H1 (cell line): ENCODE data around the gene TMEM79. TPM values are rescaled to one million over a fixed set of nuclear protein-coding genes. Genes with fewer than 3 reads are reported as not detected.

Experiments used
- CTCF ChIA-PET: fragments of 300-600 bp; sonication (Branson Sonifier 250); formaldehyde crosslinking; loops from one replicate; lab custom pipeline; 2021; ENCODE audit not compliant: partially characterized antibody; lab: Charles Lee
- POLR2A ChIA-PET: fragments of 300-600 bp; sonication (Branson Sonifier 250); formaldehyde crosslinking; loops from one replicate; lab custom pipeline; 2021; ENCODE audit warnings: inconsistent platforms; ENCODE audit not compliant: partially characterized antibody; lab: Charles Lee
- DNase-seq, 2 experiments: peaks; one replicate each; pipeline versions ENCODE4 v3.0.0 to v3.0.0-alpha.2; 2010 to 2022; ENCODE audit warnings: low spot score in 2 of 2, low read depth in 1 of 2, mixed read lengths in 1 of 2
- FAIRE-seq: peaks from 2 replicates; lab custom pipeline; 2011; peaks lifted over from hg19 to GRCh38; lab: Jason Lieb, UNC
- H2AFZ ChIP-seq: 2 replicates; pipeline ENCODE4 v1.8.1; 2012; ENCODE audit warnings: low read length, inconsistent platforms
- H2AK5ac ChIP-seq: 2 replicates; pipeline ENCODE4 v1.6.1; 2013; ENCODE audit warnings: low read depth, low read length
- H2BK120ac ChIP-seq: replicated peaks from 2 replicates; pipeline ENCODE3; 2013; ENCODE audit warnings: low read depth, low read length, inconsistent platforms
- H2BK12ac ChIP-seq: 2 replicates; pipeline ENCODE4 v1.6.1; 2013; ENCODE audit warnings: low read depth, low read length
- H2BK15ac ChIP-seq: 2 replicates; pipeline ENCODE4 v1.6.1; 2013; ENCODE audit warnings: low read length
- H2BK20ac ChIP-seq: 2 replicates; pipeline ENCODE4 v1.6.1; 2013; ENCODE audit warnings: low read length
- H2BK5ac ChIP-seq: 2 replicates; pipeline ENCODE4 v1.6.1; 2013; ENCODE audit warnings: low read depth, low read length
- H3K14ac ChIP-seq: 2 replicates; pipeline ENCODE4 v1.6.1; 2013; ENCODE audit warnings: inconsistent platforms; ENCODE audit not compliant: insufficient read length
- H3K18ac ChIP-seq: 2 replicates; pipeline ENCODE4 v1.6.1; 2013; ENCODE audit warnings: low read length; ENCODE audit errors: extremely low read depth
- H3K23ac ChIP-seq: 2 replicates; pipeline ENCODE4 v1.6.1; 2013; ENCODE audit warnings: inconsistent platforms; ENCODE audit not compliant: insufficient read length
- H3K23me2 ChIP-seq: 2 replicates; pipeline ENCODE4 v1.6.1; 2013; ENCODE audit warnings: low read depth, low read length
- H3K27ac ChIP-seq: 2 replicates; pipeline ENCODE4 v1.6.1; 2011; ENCODE audit warnings: low read depth, low read length, inconsistent platforms
- H3K27me3 ChIP-seq, 4 experiments: replicated peaks in 1 of 4; 1 replicate in 1 of 4; 2 replicates in 3 of 4; pipeline versions ENCODE4 v1.6.1 to v1.8.1; 2011 to 2013; ENCODE audit warnings: low read length in 3 of 4, mild to moderate bottlenecking in 3 of 4, inconsistent platforms in 2 of 4, mixed read lengths in 2 of 4, moderate library complexity in 1 of 4; ENCODE audit not compliant: control insufficient read depth in 3 of 4, insufficient read depth in 3 of 4; ENCODE audit errors: extremely low read depth in 1 of 4
- H3K36me3 ChIP-seq, 4 experiments: 2 replicates each; pipeline versions ENCODE4 v1.6.1 to v1.8.1; 2011 to 2013; ENCODE audit warnings: mild to moderate bottlenecking in 4 of 4, low read length in 3 of 4, moderate library complexity in 2 of 4, control low read depth in 1 of 4, inconsistent platforms in 1 of 4; ENCODE audit not compliant: insufficient read depth in 4 of 4, control insufficient read depth in 2 of 4
- H3K4ac ChIP-seq: replicated peaks from 2 replicates; pipeline ENCODE3; 2013; ENCODE audit warnings: low read length, low read depth, mixed read lengths, inconsistent platforms; ENCODE audit not compliant: insufficient read length
- H3K4me1 ChIP-seq, 4 experiments: replicated peaks in 1 of 4; 1 replicate in 1 of 4; 2 replicates in 3 of 4; pipeline versions ENCODE4 v1.6.1 to v1.8.1; 2011 to 2013; ENCODE audit warnings: low read length in 3 of 4, inconsistent platforms in 2 of 4, mixed read lengths in 1 of 4; ENCODE audit not compliant: insufficient read depth in 4 of 4, control insufficient read depth in 3 of 4
- H3K4me2 ChIP-seq, 2 experiments: 2 replicates each; pipeline versions ENCODE4 v1.6.1 to v1.8.1; 2011 to 2013; ENCODE audit warnings: low read depth in 2 of 2, low read length in 2 of 2, control low read depth in 1 of 2, inconsistent platforms in 1 of 2, mild to moderate bottlenecking in 1 of 2; ENCODE audit not compliant: insufficient read depth in 1 of 2
- H3K4me3 ChIP-seq, 4 experiments: fragments of 200-600, 300-600 bp in 1 of 4; sonication (generic), shearing (Covaris generic), sonication (Bioruptor Twin) in 1 of 4; 2 replicates each; pipeline versions ENCODE4 v1.5.1 to v1.8.1; 2011 to 2016; ENCODE audit warnings: low read length in 4 of 4, low read depth in 3 of 4, control low read depth in 2 of 4, inconsistent platforms in 2 of 4, mild to moderate bottlenecking in 2 of 4, mixed read lengths in 1 of 4, moderate library complexity in 1 of 4; ENCODE audit not compliant: insufficient read depth in 2 of 4; ENCODE audit errors: extremely low read depth in 1 of 4
- H3K56ac ChIP-seq: replicated peaks from 2 replicates; pipeline ENCODE3; 2013; ENCODE audit warnings: low read depth, mild to moderate bottlenecking, mixed read lengths, low read length, inconsistent platforms; ENCODE audit not compliant: insufficient read length
- H3K79me1 ChIP-seq: 2 replicates; pipeline ENCODE4 v1.6.1; 2013; ENCODE audit warnings: low read depth, low read length, control low read depth
- H3K79me2 ChIP-seq, 2 experiments: 2 replicates each; pipeline versions ENCODE4 v1.6.1 to v1.8.1; 2012 to 2013; ENCODE audit warnings: low read length in 2 of 2, mild to moderate bottlenecking in 2 of 2, inconsistent platforms in 1 of 2; ENCODE audit not compliant: insufficient read depth in 2 of 2, control insufficient read depth in 1 of 2
- H3K9ac ChIP-seq, 4 experiments: replicated peaks in 1 of 4; 1 replicate in 1 of 4; 2 replicates in 3 of 4; pipeline versions ENCODE4 v1.6.1 to v1.8.1; 2011 to 2013; ENCODE audit warnings: low read depth in 3 of 4, low read length in 3 of 4, control low read depth in 2 of 4, mild to moderate bottlenecking in 2 of 4, moderate library complexity in 2 of 4, inconsistent platforms in 1 of 4; ENCODE audit errors: extremely low read depth in 1 of 4
- H3K9me3 ChIP-seq, 2 experiments: 2 replicates each; pipeline versions ENCODE4 v1.6.1 to v1.8.1; 2012 to 2013; ENCODE audit warnings: mild to moderate bottlenecking in 2 of 2, moderate library complexity in 2 of 2, control low read depth in 1 of 2, inconsistent platforms in 1 of 2, low read depth in 1 of 2, low read length in 1 of 2, mixed read lengths in 1 of 2; ENCODE audit not compliant: insufficient read depth in 2 of 2
- H4K20me1 ChIP-seq, 2 experiments: replicated peaks in 1 of 2; 2 replicates each; pipeline versions ENCODE3 to v1.8.1; 2011 to 2013; ENCODE audit warnings: inconsistent platforms in 2 of 2, low read length in 2 of 2, mild to moderate bottlenecking in 1 of 2; ENCODE audit not compliant: insufficient read depth in 2 of 2, control insufficient read depth in 1 of 2
- H4K5ac ChIP-seq: 2 replicates; pipeline ENCODE4 v1.6.1; 2013; ENCODE audit warnings: low read length, low read depth, mixed read lengths, inconsistent platforms; ENCODE audit not compliant: insufficient read length
- H4K8ac ChIP-seq: 2 replicates; pipeline ENCODE4 v1.8.0; 2013; ENCODE audit warnings: mild to moderate bottlenecking, moderate library complexity, low read length, inconsistent platforms; ENCODE audit not compliant: insufficient read depth; ENCODE audit errors: extremely low read depth
- H4K91ac ChIP-seq: replicated peaks from 2 replicates; pipeline ENCODE3; 2013; ENCODE audit warnings: low read length, mixed read lengths, inconsistent platforms; ENCODE audit not compliant: insufficient read length
- ATF3 ChIP-seq: IDR thresholded peaks from 2 replicates; pipeline ENCODE4 v1.6.1; 2011; ENCODE audit warnings: low read depth, mild to moderate bottlenecking, low read length; ENCODE audit not compliant: insufficient read depth
- EP300 ChIP-seq, 2 experiments: IDR thresholded peaks; 1 replicate in 1 of 2; 2 replicates in 1 of 2; pipeline ENCODE4 v1.6.1; 2011 to 2012; ENCODE audit warnings: low read depth in 2 of 2, low read length in 2 of 2, mild to moderate bottlenecking in 2 of 2, borderline replicate concordance in 1 of 2, inconsistent platforms in 1 of 2, moderate library complexity in 1 of 2
- EZH2 ChIP-seq: fragments of 200-600 bp; sonication (generic); IDR thresholded peaks from 2 replicates; pipeline ENCODE4 v1.7.1; 2012; ENCODE audit warnings: low read depth, mild to moderate bottlenecking, moderate library complexity, low read length, inconsistent platforms; ENCODE audit not compliant: severe bottlenecking
- FOSL1 ChIP-seq: IDR thresholded peaks from 2 replicates; pipeline ENCODE4 v1.6.1; 2011; ENCODE audit warnings: mild to moderate bottlenecking, low read depth, low read length, moderate library complexity; ENCODE audit not compliant: insufficient read depth
- JUND ChIP-seq: IDR thresholded peaks from 2 replicates; pipeline ENCODE4 v1.6.1; 2011; ENCODE audit warnings: mild to moderate bottlenecking, improper control_type of control experiment, low read length
- NRF1 ChIP-seq: IDR thresholded peaks from 2 replicates; pipeline ENCODE4 v1.6.1; 2011; ENCODE audit warnings: mild to moderate bottlenecking, low read depth, low read length, improper control_type of control experiment
- PHF8 ChIP-seq: fragments of 200-600 bp; sonication (generic); conservative IDR thresholded peaks from 2 replicates; pipeline ENCODE4 v1.7.1; 2012; ENCODE audit warnings: low read depth, mild to moderate bottlenecking, inconsistent platforms, low read length, moderate library complexity
- RNF2 ChIP-seq: fragments of 200-900, 300-1000 bp; sonication (generic); IDR thresholded peaks from 2 replicates; pipeline ENCODE4 v1.7.1; 2016; ENCODE audit warnings: borderline replicate concordance, low read depth, mild to moderate bottlenecking, antibody characterized with exemption, low read length; ENCODE audit not compliant: poor library complexity, severe bottlenecking; ENCODE audit errors: missing control alignments
- SP2 ChIP-seq: IDR thresholded peaks from 2 replicates; pipeline ENCODE4 v1.6.1; 2012; ENCODE audit warnings: mild to moderate bottlenecking, low read length, inconsistent platforms
- TBP ChIP-seq: IDR thresholded peaks from 2 replicates; pipeline ENCODE4 v1.6.1; 2011; ENCODE audit warnings: low read depth, low read length, improper control_type of control experiment
- TEAD4 ChIP-seq: IDR thresholded peaks from 2 replicates; pipeline ENCODE4 v1.6.1; 2012; ENCODE audit warnings: low read depth, low read length, inconsistent platforms, mixed read lengths
- WGBS, 2 experiments: shearing (Covaris generic) in 1 of 2; methylation state at CpG; one replicate each; pipeline versions ENCODE4 v1.1.6 to v1.1.7; 2013 to 2015; ENCODE audit warnings: low lambda C conversion rate in 2 of 2, mixed read lengths in 2 of 2, inconsistent platforms in 1 of 2, low coverage in 1 of 2, missing lambda C conversion rate in 1 of 2; ENCODE audit not compliant: insufficient replicate concordance in 2 of 2, insufficient coverage in 1 of 2, insufficient read length in 1 of 2; ENCODE audit errors: extremely low coverage in 1 of 2, missing lambda C conversion rate in 1 of 2; 5-methylcytosine and 5-hydroxymethylcytosine counted together
- polyA plus RNA-seq, 7 experiments: library from polyadenylated mRNA; depleted of rRNA in 3 of 7; stranded (reverse) in 5 of 7; unstranded in 2 of 7; fragments of >200 nt in 5 of 7; fragments of 200-250 nt in 2 of 7; gene quantifications; 1 replicate in 5 of 7; 2 replicates in 1 of 7; 4 replicates in 1 of 7; pipeline versions ENCODE4 v1.2.1 to v1.2.3, GENCODE V29; 2011 to 2013; ENCODE audit warnings: missing spikeins in 2 of 7, mixed read lengths in 2 of 7
- total RNA-seq: library from RNA; stranded (reverse); fragmentation: NEBNext Ultra II Directional; extraction: Animal tissue kit (Norgen Biotek cat#: 25700); gene quantifications from 2 replicates; pipeline ENCODE4 v1.2.1, GENCODE V29; 2021
- TF ChIP-seq, protein P1 (sequence below): IDR thresholded peaks from 2 replicates; pipeline ENCODE4 v1.6.1; 2011; ENCODE audit warnings: low read length, improper control_type of control experiment

TMEM79 gene
- total and polyA plus RNA-seq, 2 of the 8 experiments (the other 6 are each of a cell fraction or from before 2014, with no cell fraction given) = 2.1 to 2.3 TPM

DNA sequence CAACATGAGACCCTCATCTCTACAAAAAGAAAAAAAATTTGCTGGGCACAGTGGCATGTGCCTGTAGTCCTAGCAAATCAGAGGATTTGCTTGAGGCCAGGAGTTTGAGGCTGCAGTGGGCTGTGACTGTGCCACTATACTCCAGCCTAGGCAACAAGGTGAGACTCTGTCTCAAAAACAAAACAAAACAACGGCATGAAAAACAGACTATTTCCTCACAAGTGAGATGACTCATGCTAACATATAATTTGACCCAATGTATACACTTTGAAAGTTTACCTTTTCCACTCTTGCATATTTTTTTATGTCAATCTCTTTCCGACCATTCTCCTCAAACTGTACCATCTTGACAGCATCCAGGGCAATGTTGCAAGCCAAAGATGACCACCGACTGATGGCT, 36.4 kb downstream of the TMEM79 start:
- Histone ChIP-seq H3K27me3 (no peaks in the 10 kb centered on the region), H2BK120ac (no peak overlapping the region), H3K79me2 (no peaks in the 10 kb centered on the region), H4K5ac (no peak overlapping the region), H3K27ac (no peak overlapping the region), H3K18ac (no peak overlapping the region), H2BK15ac (no peak overlapping the region), H3K36me3 (peaks cover 58 to 97% (median 82%) of the 10 kb centered on the region in 4 experiments), H3K9me3 (no peaks in the 10 kb centered on the region), H2AFZ (no peak overlapping the region), H4K8ac (no peak overlapping the region), H3K56ac (no peak overlapping the region), H2BK20ac (no peak overlapping the region), H3K79me1 (no peaks in the 10 kb centered on the region), H2AK5ac (no peak overlapping the region), H2BK5ac (no peak overlapping the region), H3K4ac (no peak overlapping the region), H3K23me2 (no peaks in the 10 kb centered on the region), H3K4me2 (no peak overlapping the region), H3K23ac (no peak overlapping the region), H3K4me1 (no peaks in the 10 kb centered on the region), H3K4me3 (no peak overlapping the region), H3K9ac (no peak overlapping the region), H3K14ac (no peak overlapping the region), H4K20me1 (peaks cover 0 to 4% of the 10 kb centered on the region in 2 experiments), H2BK12ac (no peak overlapping the region), H4K91ac (no peak overlapping the region)
- FAIRE-seq (no peak), DNase-seq (no peak)
- CTCF ChIA-PET = interaction anchor here (1.0 to 4.0 kb wide), 9 partner anchors 10 to 179 kb away, joined by 3 to 30 read pairs (median 7); partner anchors contain the start of gene SMG5
- WGBS, 2 experiments = 93 to 100% methylated on average over 1 to 3 of the region's 3 CpGs
- POLR2A ChIA-PET = interaction anchor here (1.2 to 3.9 kb wide), 5 partner anchors 9 to 108 kb away, joined by 3 to 16 read pairs (median 4); partner anchors contain the start of gene PMF1
- TF ChIP-seq PHF8 (no peak), EP300 (IDR thresholded peaks at IDR 0.05; ENCODE audit: borderline replicate concordance in 1 of 2, low read depth in 2 of 2, low read length in 2 of 2) (no peak), FOSL1 (no peak), TEAD4 (no peak), JUND (no peak), SP2 (no peak), ATF3 (no peak), RNF2 (no peak), EZH2 (no peak), NRF1 (no peak), TBP (no peak)
- TF ChIP-seq, protein P1, sequence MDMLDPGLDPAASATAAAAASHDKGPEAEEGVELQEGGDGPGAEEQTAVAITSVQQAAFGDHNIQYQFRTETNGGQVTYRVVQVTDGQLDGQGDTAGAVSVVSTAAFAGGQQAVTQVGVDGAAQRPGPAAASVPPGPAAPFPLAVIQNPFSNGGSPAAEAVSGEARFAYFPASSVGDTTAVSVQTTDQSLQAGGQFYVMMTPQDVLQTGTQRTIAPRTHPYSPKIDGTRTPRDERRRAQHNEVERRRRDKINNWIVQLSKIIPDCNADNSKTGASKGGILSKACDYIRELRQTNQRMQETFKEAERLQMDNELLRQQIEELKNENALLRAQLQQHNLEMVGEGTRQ = no peak
